NCI-H2107 treated with DMSO at 0.1 percent for 48 hours (cell line): Measurements from ENCODE around the gene MRPL40.

Source experiments
- DNase-seq: peaks from one replicate; lab custom pipeline; 2025; ENCODE audit not compliant: unreplicated experiment; lab: John Stamatoyannopoulos, UW

Gene MRPL40

DNA sequence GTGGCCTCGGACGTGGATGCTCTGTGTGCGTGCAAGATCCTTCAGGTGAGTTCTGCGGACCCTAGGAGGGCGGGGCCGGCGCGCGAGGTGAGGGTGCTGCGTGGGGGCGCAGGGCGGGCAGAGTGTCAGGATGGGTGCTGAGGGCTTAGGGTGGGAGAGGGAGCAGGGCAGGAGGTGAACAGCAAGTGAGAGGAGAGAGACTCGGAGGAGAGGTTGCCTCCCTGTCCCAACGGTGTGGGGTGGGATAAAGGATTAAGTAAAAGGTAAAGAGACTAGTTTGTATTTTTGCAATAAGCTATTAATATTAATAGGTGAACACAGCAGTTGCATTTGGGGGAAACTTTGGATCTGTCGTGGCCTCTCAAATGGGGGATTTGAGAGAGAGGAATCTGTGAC is 47.8 kb downstream of the MRPL40 start:
- no peak for DNase-seq

DNA sequence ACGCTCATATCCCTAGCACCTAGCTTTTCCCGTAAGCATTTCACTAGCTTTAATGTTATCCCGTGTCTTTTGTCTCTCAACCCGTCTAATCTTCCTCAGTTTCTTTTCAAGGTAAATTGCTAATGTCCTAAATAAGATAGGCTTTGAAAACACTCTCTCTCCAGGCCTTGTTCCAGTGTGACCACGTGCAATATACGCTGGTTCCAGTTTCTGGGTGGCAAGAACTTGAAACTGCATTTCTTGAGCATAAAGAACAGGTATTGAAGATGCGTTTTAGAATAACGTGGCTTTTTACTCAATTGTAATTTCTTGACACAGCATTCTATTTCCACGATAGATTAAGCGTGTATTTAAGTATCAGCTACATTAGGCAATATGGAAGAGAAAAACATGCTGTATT is 48.4 kb downstream of the MRPL40 start:
- no peak for DNase-seq

DNA sequence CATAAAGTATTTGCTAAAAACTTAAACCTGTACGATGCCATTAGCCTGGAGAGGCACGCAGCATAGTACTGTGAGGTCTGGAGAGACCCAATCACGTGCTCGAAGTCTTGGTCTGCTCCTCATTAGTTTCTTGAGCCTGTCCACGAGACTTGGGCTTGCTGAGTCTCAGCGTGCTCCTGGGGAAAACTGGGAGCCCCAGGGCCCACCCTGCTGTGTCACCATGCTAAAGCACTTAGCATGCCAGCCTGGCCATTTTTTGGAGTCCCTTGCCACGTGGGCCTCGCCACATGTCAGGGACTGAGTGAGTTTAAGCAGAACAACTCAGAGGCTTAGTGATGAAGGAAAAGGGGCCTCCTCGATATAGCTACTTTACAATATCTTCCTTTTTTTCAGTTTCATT is 50.0 kb downstream of the MRPL40 start:
- DNase-seq = no peak

DNA sequence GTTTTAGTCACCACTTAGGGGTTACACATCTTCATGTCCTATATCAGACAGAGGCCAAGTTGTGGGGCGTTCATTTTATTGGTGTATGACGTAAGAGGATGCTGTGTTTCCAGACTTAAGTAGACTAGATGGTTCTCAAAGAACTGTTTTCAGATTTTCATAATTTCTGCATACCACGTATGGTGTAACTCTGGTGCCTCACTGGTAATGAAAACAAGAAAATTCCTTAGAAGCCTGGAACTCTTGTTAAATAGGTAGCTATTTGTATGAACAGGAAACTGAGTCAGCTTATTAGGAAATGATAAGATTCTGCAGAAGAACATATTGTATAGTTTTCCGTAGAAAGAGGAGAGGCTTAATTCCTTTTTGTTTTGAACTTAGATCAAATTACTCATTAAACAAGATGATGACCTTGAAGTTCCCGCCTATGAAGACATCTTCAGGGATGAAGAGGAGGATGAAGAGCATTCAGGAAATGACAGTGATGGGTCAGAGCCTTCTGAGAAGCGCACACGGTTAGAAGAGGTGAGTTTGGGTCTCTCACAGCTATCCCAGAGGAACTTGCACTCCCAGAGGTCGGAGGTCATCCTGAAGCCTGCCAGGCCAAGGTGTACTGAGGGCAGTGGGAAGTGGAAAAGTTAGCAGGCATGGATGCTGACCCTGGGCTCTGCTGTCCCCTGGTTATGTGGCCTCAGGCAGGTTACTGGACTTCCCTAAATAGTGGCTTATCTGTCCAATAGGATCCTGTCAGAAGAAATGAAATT is 51.3 kb downstream of the MRPL40 start:
- DNase-seq = no peak
